Keratinocyte (primary cell): ENCODE measurements around the gene SLC25A1.

Experiments used
- CTCF ChIP-seq, 3 experiments: IDR thresholded peaks in 1 of 3; conservative IDR thresholded peaks in 1 of 3; optimal IDR thresholded peaks in 1 of 3; 2 replicates in 2 of 3; 3 replicates in 1 of 3; pipeline versions ENCODE3 to v1.5.1; 2011; ENCODE audit warnings: low read length in 3 of 3, mild to moderate bottlenecking in 3 of 3, moderate library complexity in 2 of 3, control low read depth in 1 of 3, inconsistent platforms in 1 of 3; ENCODE audit not compliant: insufficient read depth in 2 of 3; ENCODE audit errors: extremely low read depth in 1 of 3
- EZH2 ChIP-seq: IDR thresholded peaks from one replicate; pipeline ENCODE4 v1.6.1; 2012; ENCODE audit warnings: inconsistent platforms, mild to moderate bottlenecking, low read length, moderate library complexity

- TF ChIP-seq CTCF (optimal IDR thresholded peaks at IDR 0.05 in 1 of 3, IDR thresholded peaks at IDR 0.05 in 1 of 3, conservative IDR thresholded peaks at IDR 0.05 in 1 of 3; ENCODE audit: extremely low read depth in 1 of 3, insufficient read depth in 2 of 3, low read length in 3 of 3) (no peak), EZH2 (no peak)
Measured at GRCh38 chr22:19149991-19150390, 28.5 kb downstream of the SLC25A1 start, which contains the start of gene GSC2.
